ENCODE results near the gene CRISPLD2. TPM values are rescaled to one million over a fixed set of nuclear protein-coding genes. Genes with fewer than 3 reads are reported as not detected.
A peak's percentile ranks its signal among the peaks of the same experiment; 100 is the strongest.

Gene CRISPLD2
- total and polyA plus RNA-seq, 9 of the 15 experiments (the other 6 are each of a cell fraction or from before 2014, with no cell fraction given), result 0.03 to 0.24 (median 0.04) TPM; not detected in 4

GRCh38 chr16:84782846-84783245 is 36.9 kb upstream of the CRISPLD2 start:
- Histone ChIP-seq H3K9me3 (replicated peaks; ENCODE audit: control insufficient read depth, insufficient read depth, low read depth, low read length) (no peaks in the 10 kb centered on the region), H3K9ac (ENCODE audit: insufficient read depth in 1 of 2, low read depth in 2 of 2, low read length in 2 of 2) (no peak overlapping the region), H3K4me2 (ENCODE audit: insufficient read depth, low read length) (no peak overlapping the region), H4K20me1 (replicated peaks; ENCODE audit: control insufficient read depth, insufficient read depth, low read length) (no peaks in the 10 kb centered on the region), H3K9me1 (ENCODE audit: control insufficient read depth, insufficient read depth, low read length) (no peaks in the 10 kb centered on the region), H3K27ac (ENCODE audit: extremely low read depth, low read depth, low read length) (no peak overlapping the region), H3K4me1 (replicated peaks in 1 of 2; ENCODE audit: control insufficient read depth in 2 of 2, insufficient read depth in 2 of 2, low read length in 2 of 2) (peaks cover 0 to 4% of the 10 kb centered on the region in 2 experiments; a peak in 1 of 5 replicates), H2AFZ (ENCODE audit: low read depth, low read length) (no peak overlapping the region), H3K36me3 (ENCODE audit: control insufficient read depth, insufficient read depth, low read length) (peaks cover 23% of the 10 kb centered on the region; the same call in 2 of the 3 replicates), H3K4me3 (no peak overlapping the region), H3K27me3 (ENCODE audit: control insufficient read depth in 2 of 2, insufficient read depth in 2 of 2, low read length in 2 of 2) (no peaks in the 10 kb centered on the region), H3K79me2 (ENCODE audit: control insufficient read depth, insufficient read depth, low read length) (no peaks in the 10 kb centered on the region)
- in situ Hi-C loops (cut with MboI), result no loop called here
- ChIA-PET CTCF (ENCODE audit: low intra/inter-chr PET ratio) (interaction anchor here (0.6 kb wide), 1 partner anchor 28 kb away, joined by 6 read pairs; no protein-coding TSS in a partner anchor), POLR2A (no interaction called here)
- no TSS peak for BruUV-seq (replicated peaks)
- intact Hi-C loops (cut with micrococcal nuclease), result no loop called here
- ATAC-seq (no peak), FAIRE-seq (peak; percentile 40), DNase-seq (ENCODE audit: extremely low read depth in 1 of 4, low spot score in 3 of 4) (no peak)
- TF ChIP-seq SREBF2 (CRISPR knock-in tag; IDR thresholded peaks at IDR 0.05), result no peak
- TF ChIP-seq SRSF7 (optimal IDR thresholded peaks at IDR 0.05; ENCODE audit: low read depth, low read length), result no peak
- no peak for TF ChIP-seq CHAMP1 (IDR thresholded peaks at IDR 0.05)
- TF ChIP-seq ADNP (tag; IDR thresholded peaks at IDR 0.05), result no peak
- TF ChIP-seq CC2D1A (IDR thresholded peaks at IDR 0.05), result no peak
- no peak for TF ChIP-seq HNRNPUL1 (IDR thresholded peaks at IDR 0.05; ENCODE audit: low read length)
- no peak for TF ChIP-seq ZNF324 (CRISPR knock-in tag; IDR thresholded peaks at IDR 0.05)
- TF ChIP-seq XRCC5 (IDR thresholded peaks at IDR 0.05; ENCODE audit: low read depth, low read length), result no peak
- no peak for TF ChIP-seq ZNF778 (CRISPR knock-in tag; IDR thresholded peaks at IDR 0.05)
- no peak for TF ChIP-seq ZBED1 (IDR thresholded peaks at IDR 0.05)
- no peak for TF ChIP-seq ZNF217 (CRISPR knock-in tag; IDR thresholded peaks at IDR 0.05)
- no peak for TF ChIP-seq ELF1 (tag; IDR thresholded peaks at IDR 0.05)
- TF ChIP-seq AFF1 (IDR thresholded peaks at IDR 0.05; ENCODE audit: low read depth in 1 of 2, partially characterized antibody in 2 of 2), result no peak
- no peak for TF ChIP-seq BCOR (IDR thresholded peaks at IDR 0.05)
- TF ChIP-seq ZNF174 (CRISPR knock-in tag; IDR thresholded peaks at IDR 0.05), result no peak
- WGBS (ENCODE audit: insufficient coverage, low coverage, missing lambda C conversion rate), result 51% methylated on average over 2 of the region's 2 CpGs
